HepG2 (cell line): ENCODE measurements around the gene GUCY1A1. TPM values are rescaled to one million over a fixed set of nuclear protein-coding genes. Genes with fewer than 3 reads are reported as not detected.

Source experiments
- ATAC-seq: fragments of 200-7000 bp; cut with Tn5 transposase; 3 replicates; pipeline ENCODE4 v1.9.1; 2020; ENCODE audit warnings: mild to moderate bottlenecking, moderate library complexity
- BruUV-seq: library from RNA; stranded (reverse); fragments of 400-500 nt; replicated peaks from 2 replicates; lab custom pipeline; 2021; lab: Mats Ljungman, UMichigan
- CTCF ChIA-PET: fragments of 300-600 bp; formaldehyde crosslinking; extraction: SDS; loops from one replicate; lab custom pipeline; 2021; ENCODE audit warnings: low total read pairs, inconsistent platforms, low intra/inter-chr PET ratio; lab: Yijun Ruan, JAX
- POLR2A ChIA-PET: fragments of 350-600 bp; sonication (Branson Sonifier 250); formaldehyde crosslinking; loops from one replicate; lab custom pipeline; 2020; ENCODE audit warnings: antibody characterized with exemption, inconsistent platforms; lab: Yijun Ruan, JAX
- DNase-seq: peaks from one replicate; pipeline ENCODE4 v3.0.0-alpha.2; 2015; ENCODE audit warnings: low spot score
- FAIRE-seq: peaks from 3 replicates; lab custom pipeline; 2011; peaks lifted over from hg19 to GRCh38; lab: Jason Lieb, UNC
- H2AFZ ChIP-seq: one replicate; pipeline ENCODE4 v1.6.1; 2011; ENCODE audit warnings: low read length, inconsistent platforms
- H3K27ac ChIP-seq: fragments of 300-600 bp; 3 replicates; pipeline ENCODE4 v1.8.0; 2011; ENCODE audit warnings: mixed run types, mild to moderate bottlenecking, mixed read lengths, low read length, inconsistent platforms; ENCODE audit not compliant: insufficient read depth; ENCODE audit errors: extremely low read length
- H3K27me3 ChIP-seq, 2 experiments: fragments of 200-600 bp in 1 of 2; 2 replicates in 1 of 2; 3 replicates in 1 of 2; pipeline versions ENCODE4 v1.6.0 to v1.8.0; 2011; ENCODE audit warnings: low read length in 2 of 2, mild to moderate bottlenecking in 2 of 2, moderate library complexity in 2 of 2, inconsistent platforms in 1 of 2; ENCODE audit not compliant: insufficient read depth in 2 of 2, control insufficient read depth in 1 of 2
- H3K36me3 ChIP-seq, 2 experiments: fragments of 200-600 bp in 1 of 2; replicated peaks in 1 of 2; 2 replicates in 1 of 2; 3 replicates in 1 of 2; pipeline versions ENCODE4 v1.5.1 to v1.8.0; 2011; ENCODE audit warnings: low read length in 2 of 2, inconsistent platforms in 1 of 2; ENCODE audit not compliant: insufficient read depth in 2 of 2, control insufficient read depth in 1 of 2
- H3K4me1 ChIP-seq: 2 replicates; pipeline ENCODE4 v1.5.1; 2012; ENCODE audit warnings: low read length, inconsistent platforms; ENCODE audit not compliant: insufficient read depth
- H3K4me2 ChIP-seq: 2 replicates; pipeline ENCODE4 v1.6.0; 2011; ENCODE audit warnings: low read depth, low read length, inconsistent platforms
- H3K4me3 ChIP-seq, 3 experiments: fragments of 200-600 bp in 1 of 3; sonication (generic), shearing (Covaris generic) in 1 of 3; replicated peaks in 1 of 3; 2 replicates each; pipeline ENCODE4 v1.5.1; 2011 to 2016; ENCODE audit warnings: low read length in 3 of 3, inconsistent platforms in 2 of 3, low read depth in 2 of 3, mild to moderate bottlenecking in 2 of 3, control low read depth in 1 of 3, mixed read lengths in 1 of 3; ENCODE audit not compliant: insufficient read depth in 1 of 3
- H3K79me2 ChIP-seq: one replicate; pipeline ENCODE4 v1.6.1; 2011; ENCODE audit warnings: low read length, inconsistent platforms; ENCODE audit not compliant: insufficient read depth
- H3K9ac ChIP-seq: 2 replicates; pipeline ENCODE4 v1.6.0; 2011; ENCODE audit warnings: mild to moderate bottlenecking, low read depth, low read length, inconsistent platforms; ENCODE audit not compliant: insufficient read depth
- H3K9me3 ChIP-seq: 2 replicates; pipeline ENCODE4 v1.5.1; 2012; ENCODE audit warnings: mild to moderate bottlenecking, low read length
- H4K20me1 ChIP-seq: 2 replicates; pipeline ENCODE4 v1.6.0; 2011; ENCODE audit warnings: inconsistent platforms, mild to moderate bottlenecking, low read length, moderate library complexity; ENCODE audit not compliant: insufficient read depth
- DNMT1 ChIP-seq: sonication (generic); formaldehyde crosslinking; IDR thresholded peaks from 2 replicates; pipeline ENCODE4 v1.5.1; 2020; ENCODE audit warnings: mild to moderate bottlenecking, missing genetic modification reagents
- EP300 ChIP-seq, 3 experiments: sonication (generic) in 1 of 3; formaldehyde crosslinking in 1 of 3; IDR thresholded peaks; 2 replicates each; pipeline versions ENCODE4 v1.5.1 to v1.6.1; 2011 to 2020; ENCODE audit warnings: low read depth in 2 of 3, low read length in 2 of 3, borderline replicate concordance in 1 of 3, improper control_type of control experiment in 1 of 3, mild to moderate bottlenecking in 1 of 3, missing genetic modification reagents in 1 of 3, moderate library complexity in 1 of 3
- NONO ChIP-seq, 2 experiments: fragments of 450-650 bp in 1 of 2; sonication (generic) in 1 of 2; formaldehyde crosslinking in 1 of 2; IDR thresholded peaks in 1 of 2; conservative IDR thresholded peaks in 1 of 2; 2 replicates each; pipeline versions ENCODE4 v1.6.1 to v1.8.0; 2017 to 2022; ENCODE audit warnings: mild to moderate bottlenecking in 1 of 2, missing genetic modification reagents in 1 of 2, moderate library complexity in 1 of 2
- PLRG1 ChIP-seq: fragments of 450-650 bp; conservative IDR thresholded peaks from 2 replicates; pipeline ENCODE4 v1.6.1; 2016
- SNAI1 ChIP-seq: sonication (generic); formaldehyde crosslinking; IDR thresholded peaks from 2 replicates; pipeline ENCODE4 v1.5.0; 2020; ENCODE audit warnings: mild to moderate bottlenecking, missing genetic modification reagents, borderline replicate concordance
- TCF7 ChIP-seq: sonication (generic); IDR thresholded peaks from 2 replicates; pipeline ENCODE4 v1.6.1; 2016; ENCODE audit warnings: antibody characterized with exemption, low read depth
- TSC22D2 ChIP-seq: sonication (generic); formaldehyde crosslinking; IDR thresholded peaks from 2 replicates; pipeline ENCODE4 v1.5.1; 2020; ENCODE audit warnings: missing genetic modification reagents, mild to moderate bottlenecking, borderline replicate concordance
- ZEB1 ChIP-seq: IDR thresholded peaks from 2 replicates; pipeline ENCODE4 v1.6.1; 2012; ENCODE audit warnings: mild to moderate bottlenecking, low read depth, inconsistent platforms; ENCODE audit not compliant: insufficient replicate concordance
- ZMYM3 ChIP-seq: sonication (generic); formaldehyde crosslinking; IDR thresholded peaks from 2 replicates; pipeline ENCODE4 v1.5.1; 2020; ENCODE audit warnings: mild to moderate bottlenecking, missing genetic modification reagents
- ZNF280B ChIP-seq: sonication (generic); formaldehyde crosslinking; IDR thresholded peaks from 2 replicates; pipeline ENCODE4 v1.5.0; 2020; ENCODE audit warnings: missing genetic modification reagents, mild to moderate bottlenecking, borderline replicate concordance
- ZNF629 ChIP-seq: sonication (generic); formaldehyde crosslinking; conservative IDR thresholded peaks from 2 replicates; pipeline ENCODE4 v1.5.0; 2020; ENCODE audit warnings: missing genetic modification reagents
- ZNF687 ChIP-seq: sonication (generic); formaldehyde crosslinking; IDR thresholded peaks from 2 replicates; pipeline ENCODE4 v1.5.1; 2020; ENCODE audit warnings: mild to moderate bottlenecking, missing genetic modification reagents, moderate library complexity
- ZNF782 ChIP-seq: sonication (generic); formaldehyde crosslinking; IDR thresholded peaks from 2 replicates; pipeline ENCODE4 v1.4.0; 2020; ENCODE audit warnings: missing genetic modification reagents, mild to moderate bottlenecking, borderline replicate concordance
- WGBS: methylation state at CpG from one replicate; pipeline ENCODE4 v1.1.6; 2017; ENCODE audit warnings: low lambda C conversion rate; 5-methylcytosine and 5-hydroxymethylcytosine counted together
- in situ Hi-C: cut with HindIII; loops from 2 replicates; pipeline ENCODE4 v1.10.0; 2017; ENCODE audit warnings: low pct_unique_long_range_greater_than_20kb; ENCODE audit not compliant: extremely low pct_ligation_motif_present
- intact Hi-C: fragments of 100-400 bp; cut with micrococcal nuclease; formaldehyde crosslinking; loops from one replicate; pipeline ENCODE4 v1.10.0; 2022; ENCODE audit not compliant: unreplicated experiment
- polyA plus RNA-seq, 8 experiments: library from polyadenylated mRNA; depleted of rRNA in 3 of 8; stranded (reverse) in 7 of 8; unstranded in 1 of 8; fragments of >200 nt; fragmentation: Illumina TruSeq in 4 of 8; extraction: Trizol in 4 of 8; gene quantifications; 2 replicates each; pipeline versions ENCODE4 v1.2.1 to v1.2.3, GENCODE V29; 2011 to 2016; ENCODE audit warnings: low read depth in 4 of 8, missing spikeins in 1 of 8, mixed read lengths in 1 of 8; ENCODE audit not compliant: insufficient read depth in 1 of 8
- total RNA-seq, 5 experiments: library from RNA; depleted of rRNA; stranded (reverse); fragments of >200 nt; fragmentation: Illumina TruSeq; extraction: Trizol; gene quantifications; 2 replicates each; pipeline ENCODE4 v1.2.3, GENCODE V29; 2016; ENCODE audit warnings: low read depth in 1 of 5

The GUCY1A1 gene
- total and polyA plus RNA-seq, 2 of the 13 experiments (the other 11 are each of a cell fraction or from before 2014, with no cell fraction given): not detected

GRCh38 chr4:155713911-155714310 is 47.3 kb downstream of the GUCY1A1 start:
- Histone ChIP-seq H3K9me3 (no peaks in the 10 kb centered on the region), H3K79me2 (no peaks in the 10 kb centered on the region), H3K4me2 (no peak overlapping the region), H3K27ac (no peak overlapping the region), H3K4me1 (no peaks in the 10 kb centered on the region), H3K9ac (no peak overlapping the region), H4K20me1 (no peaks in the 10 kb centered on the region), H2AFZ (no peak overlapping the region), H3K36me3 (no peaks in the 10 kb centered on the region), H3K27me3 (no peaks in the 10 kb centered on the region), H3K4me3 (no peak overlapping the region)
- no peak for FAIRE-seq
- DNase-seq: no peak
- intact Hi-C loops (no loop called here), in situ Hi-C loops (no loop called here)
- ATAC-seq: no peak
- POLR2A ChIA-PET: no interaction called here
- 0% methylated on average over 1 of the region's 1 CpG for WGBS
- CTCF ChIA-PET: no interaction called here
- TF ChIP-seq DNMT1 (no peak), TCF7 (no peak), EP300 (IDR thresholded peaks at IDR 0.05; ENCODE audit: low read depth in 2 of 2, low read length in 2 of 2) (no peak), EP300 (CRISPR knock-in tag; IDR thresholded peaks at IDR 0.05; ENCODE audit: borderline replicate concordance) (no peak), ZNF782 (no peak), ZMYM3 (CRISPR knock-in tag) (no peak), SNAI1 (CRISPR knock-in tag) (no peak), TSC22D2 (CRISPR knock-in tag) (no peak)
- BruUV-seq: no TSS peak

- BruUV-seq: no TSS peak
- POLR2A ChIA-PET: no interaction called here
- Histone ChIP-seq H3K9me3 (no peaks in the 10 kb centered on the region), H3K79me2 (no peaks in the 10 kb centered on the region), H3K27ac (no peak overlapping the region), H3K27me3 (no peaks in the 10 kb centered on the region), H3K36me3 (no peaks in the 10 kb centered on the region), H3K4me2 (no peak overlapping the region), H4K20me1 (no peaks in the 10 kb centered on the region), H2AFZ (no peak overlapping the region), H3K4me1 (no peaks in the 10 kb centered on the region), H3K9ac (no peak overlapping the region), H3K4me3 (no peak overlapping the region)
- intact Hi-C loops: no loop called here
- DNase-seq (no peak), ATAC-seq (no peak), FAIRE-seq (no peak)
- 0% methylated on average over 1 of the region's 1 CpG for WGBS
- TF ChIP-seq ZNF687 (CRISPR knock-in tag): no peak
- TF ChIP-seq NONO (IDR thresholded peaks at IDR 0.05): no peak
- no peak for TF ChIP-seq NONO (CRISPR knock-in tag; conservative IDR thresholded peaks at IDR 0.05)
- TF ChIP-seq ZNF629 (CRISPR knock-in tag): no peak
- TF ChIP-seq PLRG1: no peak
- no peak for TF ChIP-seq ZNF280B (CRISPR knock-in tag)
- TF ChIP-seq ZEB1: no peak
- CTCF ChIA-PET: no interaction called here
- in situ Hi-C loops: no loop called here
Measured at GRCh38 chr4:155722336-155722735, 55.7 kb downstream of the GUCY1A1 start.
